Sigmoid colon (tissue), 7 donors: ENCODE results near the gene FASN. TPM values are rescaled to one million over a fixed set of nuclear protein-coding genes. Genes with fewer than 3 reads are reported as not detected.

Experiments
- DNase-seq: peaks from one replicate; pipeline ENCODE4 v3.0.0-alpha.2; 2019
- H3K27ac ChIP-seq, 4 donors: fragments of 200-600 bp; sonication (generic); one replicate each; pipeline ENCODE4 v1.5.1; 2016 to 2019; ENCODE audit warnings: mild to moderate bottlenecking in 1 of 4
- H3K27me3 ChIP-seq, 3 donors: fragments of 200-600 bp; sonication (generic); one replicate each; pipeline ENCODE4 v1.5.1; 2019; ENCODE audit warnings: mild to moderate bottlenecking in 1 of 3
- H3K36me3 ChIP-seq, 4 donors: fragments of 200-600 bp; sonication (generic); one replicate each; pipeline ENCODE4 v1.5.1; 2016 to 2019
- H3K4me1 ChIP-seq, 4 donors: fragments of 200-600 bp; sonication (generic); one replicate each; pipeline ENCODE4 v1.5.1; 2017 to 2019
- H3K4me3 ChIP-seq, 4 donors: fragments of 200-600 bp; sonication (generic); one replicate each; pipeline ENCODE4 v1.5.1; 2017 to 2019; ENCODE audit warnings: mild to moderate bottlenecking in 2 of 4, moderate library complexity in 1 of 4
- H3K9me3 ChIP-seq, 4 donors: fragments of 200-600 bp in 3 of 4; sonication (generic) in 3 of 4; one replicate each; pipeline versions ENCODE4 v1.5.1 to v1.6.1; 2013 to 2019
- CTCF ChIP-seq, 4 experiments: fragments of 450-650 bp in 3 of 4; fragments of 200-600 bp in 1 of 4; IDR thresholded peaks; one replicate each; pipeline ENCODE4 v1.5.1; 2016 to 2019; ENCODE audit warnings: antibody characterized with exemption in 4 of 4, mild to moderate bottlenecking in 3 of 4, moderate library complexity in 2 of 4
- EP300 ChIP-seq, 4 donors: sonication (generic); formaldehyde crosslinking; IDR thresholded peaks; one replicate each; pipeline ENCODE4 v1.6.1; 2017; ENCODE audit warnings: antibody characterized with exemption in 4 of 4
- POLR2A ChIP-seq, 2 donors: fragments of 450-650 bp; IDR thresholded peaks; one replicate each; pipeline ENCODE4 v1.6.1; 2016; ENCODE audit warnings: antibody characterized with exemption in 2 of 2, mild to moderate bottlenecking in 2 of 2, moderate library complexity in 2 of 2
- POLR2AphosphoS5 ChIP-seq, 4 donors: sonication (generic); formaldehyde crosslinking; IDR thresholded peaks; one replicate each; pipeline ENCODE4 v1.6.1; 2017; ENCODE audit warnings: antibody characterized with exemption in 4 of 4
- WGBS, 2 donors: extraction: QIAGEN DNeasy Blood & Tissue Kit; methylation state at CpG; one replicate each; pipeline ENCODE4 v1.1.7; 2013; 5-methylcytosine and 5-hydroxymethylcytosine counted together
- intact Hi-C: fragments of 100-400 bp; cut with DNase I; formaldehyde crosslinking; loops from one replicate; pipeline ENCODE4 v1.15.1; 2023
- polyA plus RNA-seq, 3 donors: library from polyadenylated mRNA; stranded (reverse); fragments of 200-250 nt; gene quantifications; one replicate each; pipeline ENCODE4 v1.2.3, GENCODE V29; 2013
- total RNA-seq, 4 donors: library from RNA; depleted of rRNA; stranded (reverse); fragments of >200 nt; gene quantifications; one replicate each; pipeline ENCODE4 v1.1.0, GENCODE V29; 2016
- donor health status: healthy with polysubstance abuse.
- donor health status: Bipolar disorder and iron deficiency.
- donor health status: healthy.

Gene FASN
- total and polyA plus RNA-seq, 7 donors = 12.7 to 152 (median 18.0) TPM

- 96% methylated on average over 44 of the region's 44 CpGs for WGBS, 2 donors
- TF ChIP-seq CTCF (IDR thresholded peaks at IDR 0.05) = no peak
- TF ChIP-seq POLR2A (IDR thresholded peaks at IDR 0.05) = no peak
- TF ChIP-seq EP300 (IDR thresholded peaks at IDR 0.05) = no peak
- TF ChIP-seq POLR2AphosphoS5 (IDR thresholded peaks at IDR 0.05) = no peak
- Histone ChIP-seq H3K27ac (no peak overlapping the region), H3K4me3 (no peak overlapping the region), H3K4me1 (no peaks in the 10 kb centered on the region), H3K36me3 (peaks cover 51 to 77% (median 65%) of the 10 kb centered on the region in 4 donors), H3K27me3 (no peaks in the 10 kb centered on the region), H3K9me3 (no peaks in the 10 kb centered on the region)
- no peak for DNase-seq
- intact Hi-C loops = no loop called here
These were observed 17.1 kb downstream of the FASN start for GRCh38 chr17:82080789-82081464.

GRCh38 chr17:82080048-82080788, 17.8 kb downstream of the FASN start:
- Histone ChIP-seq H3K27ac (no peak overlapping the region), H3K4me3 (no peak overlapping the region), H3K36me3 (peaks cover 44 to 70% (median 58%) of the 10 kb centered on the region in 4 donors), H3K4me1 (no peaks in the 10 kb centered on the region), H3K9me3 (no peaks in the 10 kb centered on the region), H3K27me3 (no peaks in the 10 kb centered on the region)
- DNase-seq = no peak
- no peak for TF ChIP-seq CTCF (IDR thresholded peaks at IDR 0.05)
- TF ChIP-seq EP300 (IDR thresholded peaks at IDR 0.05) = no peak
- no peak for TF ChIP-seq POLR2AphosphoS5 (IDR thresholded peaks at IDR 0.05)
- intact Hi-C loops = no loop called here
- 92 to 93% methylated on average over 36 of the region's 36 CpGs for WGBS, 2 donors

- no peak overlapping the region for H3K27ac ChIP-seq
- no peaks in the 10 kb centered on the region for H3K4me1 ChIP-seq
- H3K9me3 ChIP-seq = no peaks in the 10 kb centered on the region
- no peak for DNase-seq
- H3K27me3 ChIP-seq = no peaks in the 10 kb centered on the region
- no peak for TF ChIP-seq EP300 (IDR thresholded peaks at IDR 0.05)
- TF ChIP-seq POLR2AphosphoS5 (IDR thresholded peaks at IDR 0.05) = no peak
- TF ChIP-seq CTCF (IDR thresholded peaks at IDR 0.05) = no peak
- TF ChIP-seq POLR2A (IDR thresholded peaks at IDR 0.05) = no peak
- WGBS, 2 donors = 92 to 96% methylated on average over 47 of the region's 47 CpGs
- H3K4me3 ChIP-seq = no peak overlapping the region
- peaks cover 36 to 59% (median 47%) of the 10 kb centered on the region in 4 donors for H3K36me3 ChIP-seq
- intact Hi-C loops = no loop called here
These were observed 18.9 kb downstream of the FASN start for GRCh38 chr17:82079001-82079677.

GRCh38 chr17:82078433-82078832, 19.6 kb downstream of the FASN start:
- Histone ChIP-seq H3K9me3 (no peaks in the 10 kb centered on the region), H3K27me3 (no peaks in the 10 kb centered on the region), H3K4me1 (no peaks in the 10 kb centered on the region), H3K4me3 (no peak overlapping the region), H3K36me3 (peaks cover 29 to 52% (median 40%) of the 10 kb centered on the region in 4 donors), H3K27ac (no peak overlapping the region)
- intact Hi-C loops = no loop called here
- 93 to 95% methylated on average over 18 of the region's 18 CpGs for WGBS, 2 donors
- DNase-seq = no peak
- no peak for TF ChIP-seq POLR2A (IDR thresholded peaks at IDR 0.05)
- TF ChIP-seq EP300 (IDR thresholded peaks at IDR 0.05) = no peak
- no peak for TF ChIP-seq POLR2AphosphoS5 (IDR thresholded peaks at IDR 0.05)
- TF ChIP-seq CTCF (IDR thresholded peaks at IDR 0.05) = no peak
